SK-N-MC (cell line): ENCODE results near the gene ITPKB.

Source experiments
- EZH2 ChIP-seq: fragments of 200-600 bp; sonication (generic); IDR thresholded peaks from one replicate; pipeline ENCODE4 v1.6.1; 2017; ENCODE audit warnings: antibody characterized with exemption
- POLR2AphosphoS5 ChIP-seq: IDR thresholded peaks from 2 replicates; pipeline ENCODE4 v1.6.1; 2012; ENCODE audit warnings: mild to moderate bottlenecking, low read depth, low read length, borderline replicate concordance

GRCh38 chr1:226686440-226687425 lies 52.3 kb downstream of the ITPKB start:
- no peak for TF ChIP-seq POLR2AphosphoS5
- TF ChIP-seq EZH2: no peak
